ENCODE data around the gene RABEP1. TPM values are rescaled to one million over a fixed set of nuclear protein-coding genes. Genes with fewer than 3 reads are reported as not detected.

RABEP1 gene
- polyA plus RNA-seq, 1 of the 3 experiments (the other 2 are of a cell fraction) = 9.7 TPM

DNA sequence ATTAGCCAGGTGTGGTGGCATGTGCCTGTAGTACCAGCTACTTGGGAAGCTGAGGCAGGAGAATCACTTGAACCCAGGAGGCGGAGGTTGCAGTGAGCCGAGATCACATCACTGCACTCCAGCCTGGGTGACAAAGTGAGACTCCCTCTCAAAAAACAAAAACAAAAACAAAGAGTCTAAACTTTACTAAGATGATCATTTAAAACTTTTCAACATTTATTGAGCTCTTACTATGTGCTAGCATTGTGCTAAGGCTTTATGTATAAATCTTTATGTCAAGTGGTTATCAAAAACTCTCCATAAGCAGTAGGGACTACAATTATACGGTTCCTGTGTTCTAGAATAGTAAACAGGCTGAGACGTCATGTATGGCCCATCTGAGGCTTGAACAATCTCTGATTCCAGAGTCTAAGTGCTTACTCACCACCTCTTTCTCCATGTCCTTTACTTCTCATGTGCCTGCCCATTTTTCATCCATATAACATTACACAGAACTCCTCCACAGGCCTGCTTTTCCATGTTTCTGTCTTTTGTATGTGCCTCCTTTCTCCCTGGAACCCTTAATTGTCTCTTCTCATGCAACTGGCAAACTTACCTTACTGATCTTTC, 70.7 kb downstream of the RABEP1 start:
- Histone ChIP-seq H2AFZ (ENCODE audit: low read depth) (no peak overlapping the region), H3K36me3 (replicated peaks in 1 of 2; ENCODE audit: control insufficient read depth in 1 of 2, insufficient read depth in 2 of 2, low read length in 1 of 2) (peaks cover 29 to 48% of the 10 kb centered on the region in 2 experiments), H3K79me2 (ENCODE audit: insufficient read depth) (no peaks in the 10 kb centered on the region), H3K4me1 (ENCODE audit: control insufficient read depth in 1 of 2, insufficient read depth in 2 of 2, low read depth in 1 of 2, low read length in 1 of 2) (no peaks in the 10 kb centered on the region), H3K9me2 (no peaks in the 10 kb centered on the region), H3K4me3 (ENCODE audit: low read depth in 2 of 2, low read length in 1 of 2) (no peak overlapping the region), H3F3A (replicated peaks; ENCODE audit: insufficient read depth) (no peaks in the 10 kb centered on the region), H4K20me1 (ENCODE audit: insufficient read depth) (no peaks in the 10 kb centered on the region), H3K9me3 (no peaks in the 10 kb centered on the region), H3K27ac (ENCODE audit: low read depth in 2 of 2, low read length in 1 of 2) (no peak overlapping the region), H3K4me2 (no peak overlapping the region), H3K9ac (no peak overlapping the region), H3K27me3 (ENCODE audit: insufficient read depth) (no peaks in the 10 kb centered on the region)
- WGBS (ENCODE audit: low lambda C conversion rate) = 92% methylated on average over 4 of the region's 4 CpGs
- TF ChIP-seq FOSL2 (IDR thresholded peaks at IDR 0.05; ENCODE audit: borderline replicate concordance, low read depth) (no peak), CHD2 (IDR thresholded peaks at IDR 0.05; ENCODE audit: low read length, partially characterized antibody) (no peak), TEAD4 (IDR thresholded peaks at IDR 0.05; ENCODE audit: borderline replicate concordance, insufficient read depth) (no peak), GABPA (IDR thresholded peaks at IDR 0.05; ENCODE audit: low read depth) (no peak), FOXM1 (IDR thresholded peaks at IDR 0.05; ENCODE audit: low read depth) (no peak), ELF1 (IDR thresholded peaks at IDR 0.05) (no peak), GATA2 (CRISPR knock-in tag; IDR thresholded peaks at IDR 0.05) (no peak), TAF1 (IDR thresholded peaks at IDR 0.05; ENCODE audit: borderline replicate concordance, low read depth, low read length) (no peak), FOXJ3 (CRISPR knock-in tag; IDR thresholded peaks at IDR 0.05) (no peak), RAD21 (IDR thresholded peaks at IDR 0.05; ENCODE audit: low read length) (no peak), MXI1 (IDR thresholded peaks at IDR 0.05; ENCODE audit: low read depth, low read length) (no peak), RCOR1 (IDR thresholded peaks at IDR 0.05; ENCODE audit: low read length) (no peak), RXRA (IDR thresholded peaks at IDR 0.05; ENCODE audit: borderline replicate concordance, low read depth) (no peak)
- TF ChIP-seq, protein P1, sequence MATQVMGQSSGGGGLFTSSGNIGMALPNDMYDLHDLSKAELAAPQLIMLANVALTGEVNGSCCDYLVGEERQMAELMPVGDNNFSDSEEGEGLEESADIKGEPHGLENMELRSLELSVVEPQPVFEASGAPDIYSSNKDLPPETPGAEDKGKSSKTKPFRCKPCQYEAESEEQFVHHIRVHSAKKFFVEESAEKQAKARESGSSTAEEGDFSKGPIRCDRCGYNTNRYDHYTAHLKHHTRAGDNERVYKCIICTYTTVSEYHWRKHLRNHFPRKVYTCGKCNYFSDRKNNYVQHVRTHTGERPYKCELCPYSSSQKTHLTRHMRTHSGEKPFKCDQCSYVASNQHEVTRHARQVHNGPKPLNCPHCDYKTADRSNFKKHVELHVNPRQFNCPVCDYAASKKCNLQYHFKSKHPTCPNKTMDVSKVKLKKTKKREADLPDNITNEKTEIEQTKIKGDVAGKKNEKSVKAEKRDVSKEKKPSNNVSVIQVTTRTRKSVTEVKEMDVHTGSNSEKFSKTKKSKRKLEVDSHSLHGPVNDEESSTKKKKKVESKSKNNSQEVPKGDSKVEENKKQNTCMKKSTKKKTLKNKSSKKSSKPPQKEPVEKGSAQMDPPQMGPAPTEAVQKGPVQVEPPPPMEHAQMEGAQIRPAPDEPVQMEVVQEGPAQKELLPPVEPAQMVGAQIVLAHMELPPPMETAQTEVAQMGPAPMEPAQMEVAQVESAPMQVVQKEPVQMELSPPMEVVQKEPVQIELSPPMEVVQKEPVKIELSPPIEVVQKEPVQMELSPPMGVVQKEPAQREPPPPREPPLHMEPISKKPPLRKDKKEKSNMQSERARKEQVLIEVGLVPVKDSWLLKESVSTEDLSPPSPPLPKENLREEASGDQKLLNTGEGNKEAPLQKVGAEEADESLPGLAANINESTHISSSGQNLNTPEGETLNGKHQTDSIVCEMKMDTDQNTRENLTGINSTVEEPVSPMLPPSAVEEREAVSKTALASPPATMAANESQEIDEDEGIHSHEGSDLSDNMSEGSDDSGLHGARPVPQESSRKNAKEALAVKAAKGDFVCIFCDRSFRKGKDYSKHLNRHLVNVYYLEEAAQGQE (IDR thresholded peaks at IDR 0.05; ENCODE audit: low read depth, low read length) = no peak
- TF ChIP-seq, protein P2, sequence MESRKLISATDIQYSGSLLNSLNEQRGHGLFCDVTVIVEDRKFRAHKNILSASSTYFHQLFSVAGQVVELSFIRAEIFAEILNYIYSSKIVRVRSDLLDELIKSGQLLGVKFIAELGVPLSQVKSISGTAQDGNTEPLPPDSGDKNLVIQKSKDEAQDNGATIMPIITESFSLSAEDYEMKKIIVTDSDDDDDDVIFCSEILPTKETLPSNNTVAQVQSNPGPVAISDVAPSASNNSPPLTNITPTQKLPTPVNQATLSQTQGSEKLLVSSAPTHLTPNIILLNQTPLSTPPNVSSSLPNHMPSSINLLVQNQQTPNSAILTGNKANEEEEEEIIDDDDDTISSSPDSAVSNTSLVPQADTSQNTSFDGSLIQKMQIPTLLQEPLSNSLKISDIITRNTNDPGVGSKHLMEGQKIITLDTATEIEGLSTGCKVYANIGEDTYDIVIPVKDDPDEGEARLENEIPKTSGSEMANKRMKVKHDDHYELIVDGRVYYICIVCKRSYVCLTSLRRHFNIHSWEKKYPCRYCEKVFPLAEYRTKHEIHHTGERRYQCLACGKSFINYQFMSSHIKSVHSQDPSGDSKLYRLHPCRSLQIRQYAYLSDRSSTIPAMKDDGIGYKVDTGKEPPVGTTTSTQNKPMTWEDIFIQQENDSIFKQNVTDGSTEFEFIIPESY (IDR thresholded peaks at IDR 0.05; ENCODE audit: borderline replicate concordance, low read depth) = no peak
- TF ChIP-seq, protein P3, sequence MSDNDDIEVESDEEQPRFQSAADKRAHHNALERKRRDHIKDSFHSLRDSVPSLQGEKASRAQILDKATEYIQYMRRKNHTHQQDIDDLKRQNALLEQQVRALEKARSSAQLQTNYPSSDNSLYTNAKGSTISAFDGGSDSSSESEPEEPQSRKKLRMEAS (IDR thresholded peaks at IDR 0.05; ENCODE audit: low read depth) = no peak
- TF ChIP-seq, protein P4, sequence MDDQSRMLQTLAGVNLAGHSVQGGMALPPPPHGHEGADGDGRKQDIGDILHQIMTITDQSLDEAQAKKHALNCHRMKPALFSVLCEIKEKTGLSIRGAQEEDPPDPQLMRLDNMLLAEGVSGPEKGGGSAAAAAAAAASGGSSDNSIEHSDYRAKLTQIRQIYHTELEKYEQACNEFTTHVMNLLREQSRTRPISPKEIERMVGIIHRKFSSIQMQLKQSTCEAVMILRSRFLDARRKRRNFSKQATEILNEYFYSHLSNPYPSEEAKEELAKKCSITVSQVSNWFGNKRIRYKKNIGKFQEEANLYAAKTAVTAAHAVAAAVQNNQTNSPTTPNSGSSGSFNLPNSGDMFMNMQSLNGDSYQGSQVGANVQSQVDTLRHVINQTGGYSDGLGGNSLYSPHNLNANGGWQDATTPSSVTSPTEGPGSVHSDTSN (IDR thresholded peaks at IDR 0.05) = no peak
- TF ChIP-seq, protein P5, sequence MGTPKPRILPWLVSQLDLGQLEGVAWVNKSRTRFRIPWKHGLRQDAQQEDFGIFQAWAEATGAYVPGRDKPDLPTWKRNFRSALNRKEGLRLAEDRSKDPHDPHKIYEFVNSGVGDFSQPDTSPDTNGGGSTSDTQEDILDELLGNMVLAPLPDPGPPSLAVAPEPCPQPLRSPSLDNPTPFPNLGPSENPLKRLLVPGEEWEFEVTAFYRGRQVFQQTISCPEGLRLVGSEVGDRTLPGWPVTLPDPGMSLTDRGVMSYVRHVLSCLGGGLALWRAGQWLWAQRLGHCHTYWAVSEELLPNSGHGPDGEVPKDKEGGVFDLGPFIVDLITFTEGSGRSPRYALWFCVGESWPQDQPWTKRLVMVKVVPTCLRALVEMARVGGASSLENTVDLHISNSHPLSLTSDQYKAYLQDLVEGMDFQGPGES (IDR thresholded peaks at IDR 0.05; ENCODE audit: low read depth, low read length) = no peak
- TF ChIP-seq, protein P6, sequence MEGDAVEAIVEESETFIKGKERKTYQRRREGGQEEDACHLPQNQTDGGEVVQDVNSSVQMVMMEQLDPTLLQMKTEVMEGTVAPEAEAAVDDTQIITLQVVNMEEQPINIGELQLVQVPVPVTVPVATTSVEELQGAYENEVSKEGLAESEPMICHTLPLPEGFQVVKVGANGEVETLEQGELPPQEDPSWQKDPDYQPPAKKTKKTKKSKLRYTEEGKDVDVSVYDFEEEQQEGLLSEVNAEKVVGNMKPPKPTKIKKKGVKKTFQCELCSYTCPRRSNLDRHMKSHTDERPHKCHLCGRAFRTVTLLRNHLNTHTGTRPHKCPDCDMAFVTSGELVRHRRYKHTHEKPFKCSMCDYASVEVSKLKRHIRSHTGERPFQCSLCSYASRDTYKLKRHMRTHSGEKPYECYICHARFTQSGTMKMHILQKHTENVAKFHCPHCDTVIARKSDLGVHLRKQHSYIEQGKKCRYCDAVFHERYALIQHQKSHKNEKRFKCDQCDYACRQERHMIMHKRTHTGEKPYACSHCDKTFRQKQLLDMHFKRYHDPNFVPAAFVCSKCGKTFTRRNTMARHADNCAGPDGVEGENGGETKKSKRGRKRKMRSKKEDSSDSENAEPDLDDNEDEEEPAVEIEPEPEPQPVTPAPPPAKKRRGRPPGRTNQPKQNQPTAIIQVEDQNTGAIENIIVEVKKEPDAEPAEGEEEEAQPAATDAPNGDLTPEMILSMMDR (IDR thresholded peaks at IDR 0.05) = no peak
- ChIA-PET POLR2A (no interaction called here), CTCF (no interaction called here)
- DNase-seq = no peak
